Measurements from ENCODE around the gene JTB.

Gene JTB

GRCh38 chr1:153978274-153978909, 918 bp upstream of the JTB start:
- DNase-seq: no peak

GRCh38 chr1:153976819-153977249, 640 bp downstream of the JTB start:
- DNase-seq: no peak

GRCh38 chr1:153973525-153973924, 3.9 kb downstream of the JTB start:
- DNase-seq: no peak

GRCh38 chr1:153973071-153973470, 4.4 kb downstream of the JTB start:
- DNase-seq: no peak

GRCh38 chr1:153970346-153970745, 7.1 kb downstream of the JTB start:
- no peak for DNase-seq

GRCh38 chr1:153968972-153969371, 8.5 kb downstream of the JTB start:
- no peak for DNase-seq

- DNase-seq: no peak
Measured at GRCh38 chr1:153968408-153968807, 9.1 kb downstream of the JTB start.

GRCh38 chr1:153968000-153968363, 9.5 kb downstream of the JTB start:
- no peak for DNase-seq

GRCh38 chr1:153967107-153967999, 10.1 kb downstream of the JTB start, which contains the start of gene CREB3L4:
Gene CREB3L4 (plus strand): TSS chr1:153967902. CDS start chr1:153968526, 624 bp downstream.
- DNase-seq: peak; percentile 89

GRCh38 chr1:153963850-153964331, 13.6 kb downstream of the JTB start:
- no peak for DNase-seq

- DNase-seq: peak; percentile 98
Measured at GRCh38 chr1:153963030-153963849, 14.2 kb downstream of the JTB start, which contains the start of gene SLC39A1. Gene SLC39A1 (minus strand): TSS chr1:153963537. CDS start chr1:153962715, 822 bp downstream.

GRCh38 chr1:153962088-153963029, 15.1 kb downstream of the JTB start:
- no peak for DNase-seq

GRCh38 chr1:153961421-153961820, 16.1 kb downstream of the JTB start:
- no peak for DNase-seq

GRCh38 chr1:153960206-153960605, 17.3 kb downstream of the JTB start:
- no peak for DNase-seq

GRCh38 chr1:153959454-153959853, 18.0 kb downstream of the JTB start:
- no peak for DNase-seq

GRCh38 chr1:153958961-153959260, 18.6 kb downstream of the JTB start:
- no peak for DNase-seq

- peak; percentile 97 for DNase-seq
Measured at GRCh38 chr1:153958111-153958960, 19.1 kb downstream of the JTB start, which contains the start of gene CRTC2. Gene CRTC2 (minus strand): TSS chr1:153958612. CDS start chr1:153958497, 115 bp downstream.

- DNase-seq: no peak
Measured at GRCh38 chr1:153957744-153958110, 19.7 kb downstream of the JTB start.

GRCh38 chr1:153956997-153957715, 20.3 kb downstream of the JTB start:
- DNase-seq: no peak

- DNase-seq: no peak
Measured at GRCh38 chr1:153954826-153955225, 22.6 kb downstream of the JTB start.

Measured in activated CD8-positive, alpha-beta memory T cell treated with anti-CD3 and anti-CD28 coated beads for 24 hours (primary cell).